Measurements from ENCODE around the gene NTF3. TPM values are rescaled to one million over a fixed set of nuclear protein-coding genes. Genes with fewer than 3 reads are reported as not detected.
A peak's percentile ranks its signal among the peaks of the same experiment; 100 is the strongest.

NTF3 gene
- total RNA-seq, 1 donor from 2014 or later, result 13.0 TPM

DNA sequence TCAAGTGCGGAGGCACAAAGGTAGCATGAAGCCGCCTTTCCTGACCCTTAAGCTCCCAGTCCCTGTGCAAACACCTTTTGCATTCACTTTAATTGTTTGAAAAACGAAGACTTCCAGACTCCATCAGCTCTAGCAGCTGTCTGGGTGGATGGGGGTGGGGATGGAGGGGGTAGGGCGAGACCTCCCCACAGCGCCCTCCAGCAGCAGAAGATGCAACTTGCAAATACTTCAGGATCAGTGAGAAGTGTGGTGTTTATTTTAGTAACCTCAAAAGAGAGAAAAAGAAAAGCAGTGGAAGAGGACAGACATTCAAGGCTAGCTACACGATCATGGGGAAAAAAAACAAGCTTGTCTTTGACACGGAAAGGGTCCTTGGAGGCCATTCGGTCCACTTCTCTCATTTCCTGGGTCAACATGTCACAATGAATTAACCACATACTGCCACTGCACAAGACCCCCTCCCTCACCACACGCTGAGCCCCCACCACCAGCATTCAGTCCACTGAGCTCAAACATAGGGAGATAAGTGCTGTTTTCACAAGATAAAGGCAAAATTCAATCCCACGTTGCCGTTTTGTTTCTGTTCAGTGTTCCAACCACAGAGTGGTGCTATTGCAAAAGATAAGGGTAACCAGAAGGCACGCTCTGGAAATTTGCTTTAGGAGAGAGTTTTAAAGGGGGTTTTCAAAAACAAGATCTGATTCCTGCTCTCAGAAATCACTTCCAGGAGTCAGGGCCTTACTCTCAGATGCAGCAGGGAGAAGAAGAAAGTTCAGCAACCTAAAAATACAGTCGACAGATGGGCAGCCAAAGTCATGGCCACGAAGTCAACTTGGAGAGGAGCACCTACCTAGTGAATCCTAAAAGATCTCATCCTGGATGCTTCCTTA lies 3.3 kb upstream of the NTF3 start:
- peaks cover 26% of the 10 kb centered on the region for H3K4me1 Mint-ChIP-seq (ENCODE audit: unreplicated experiment)
- DNase-seq (ENCODE audit: extremely low spot score, unreplicated experiment), result no peak
- H3K9me3 Mint-ChIP-seq, result no peaks in the 10 kb centered on the region
- H3K27me3 Mint-ChIP-seq, result peaks cover 76% of the 10 kb centered on the region
- peak overlapping the region; percentile 21 for H3K27ac Mint-ChIP-seq
- TF ChIP-seq, protein P1, sequence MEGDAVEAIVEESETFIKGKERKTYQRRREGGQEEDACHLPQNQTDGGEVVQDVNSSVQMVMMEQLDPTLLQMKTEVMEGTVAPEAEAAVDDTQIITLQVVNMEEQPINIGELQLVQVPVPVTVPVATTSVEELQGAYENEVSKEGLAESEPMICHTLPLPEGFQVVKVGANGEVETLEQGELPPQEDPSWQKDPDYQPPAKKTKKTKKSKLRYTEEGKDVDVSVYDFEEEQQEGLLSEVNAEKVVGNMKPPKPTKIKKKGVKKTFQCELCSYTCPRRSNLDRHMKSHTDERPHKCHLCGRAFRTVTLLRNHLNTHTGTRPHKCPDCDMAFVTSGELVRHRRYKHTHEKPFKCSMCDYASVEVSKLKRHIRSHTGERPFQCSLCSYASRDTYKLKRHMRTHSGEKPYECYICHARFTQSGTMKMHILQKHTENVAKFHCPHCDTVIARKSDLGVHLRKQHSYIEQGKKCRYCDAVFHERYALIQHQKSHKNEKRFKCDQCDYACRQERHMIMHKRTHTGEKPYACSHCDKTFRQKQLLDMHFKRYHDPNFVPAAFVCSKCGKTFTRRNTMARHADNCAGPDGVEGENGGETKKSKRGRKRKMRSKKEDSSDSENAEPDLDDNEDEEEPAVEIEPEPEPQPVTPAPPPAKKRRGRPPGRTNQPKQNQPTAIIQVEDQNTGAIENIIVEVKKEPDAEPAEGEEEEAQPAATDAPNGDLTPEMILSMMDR (conservative IDR thresholded peaks at IDR 0.05), result peak; percentile 75
- H3K36me3 Mint-ChIP-seq, result no peaks in the 10 kb centered on the region
- H3K4me3 Mint-ChIP-seq, result no peak overlapping the region

DNA sequence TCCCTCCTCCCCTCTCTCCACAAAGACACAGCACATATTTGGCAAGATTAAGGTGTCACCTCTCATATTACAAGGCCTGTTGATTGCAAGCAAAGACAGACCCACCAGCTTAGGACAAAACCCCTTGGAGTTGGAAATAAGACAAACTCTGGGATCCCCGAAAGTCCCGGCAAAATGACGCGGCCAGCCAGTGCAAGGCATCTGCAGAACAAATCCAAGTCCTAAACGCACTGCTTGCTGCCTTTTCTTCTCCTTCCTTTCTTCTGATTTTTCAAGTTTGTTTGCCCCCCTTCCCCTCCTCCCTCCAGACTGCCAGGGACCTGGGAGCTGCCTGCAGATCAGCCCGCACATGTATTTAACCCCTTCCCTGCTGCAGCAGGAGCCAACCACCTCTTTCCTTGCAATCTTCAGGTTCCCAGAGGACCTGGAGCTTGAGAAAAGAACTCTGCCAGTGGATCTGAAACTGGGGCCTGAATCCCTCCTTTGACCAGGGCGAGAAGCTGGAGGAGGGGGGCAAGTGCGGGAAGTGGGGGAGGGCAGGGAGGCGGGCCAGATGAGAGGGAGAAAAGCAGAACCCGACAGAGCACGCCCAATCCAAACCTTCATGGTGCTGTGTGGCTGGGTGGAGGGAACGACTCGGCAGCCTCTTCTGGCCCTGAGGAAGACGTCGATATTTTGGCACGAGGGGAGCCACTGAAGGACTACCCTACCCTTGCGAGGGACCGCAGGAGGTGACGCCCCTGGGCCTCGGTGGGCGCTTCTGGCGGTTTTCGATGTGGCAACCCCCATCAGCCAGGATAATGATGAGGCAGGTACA lies 2.0 kb upstream of the NTF3 start:
- peaks cover 70% of the 10 kb centered on the region for H3K27me3 Mint-ChIP-seq
- DNase-seq (ENCODE audit: extremely low spot score, unreplicated experiment), result no peak
- no peaks in the 10 kb centered on the region for H3K9me3 Mint-ChIP-seq
- peak overlapping the region; percentile 37 for H3K27ac Mint-ChIP-seq
- no peaks in the 10 kb centered on the region for H3K36me3 Mint-ChIP-seq
- peaks cover 26% of the 10 kb centered on the region for H3K4me1 Mint-ChIP-seq (ENCODE audit: unreplicated experiment)
- TF ChIP-seq, protein P1 (conservative IDR thresholded peaks at IDR 0.05), result no peak
- no peak overlapping the region for H3K4me3 Mint-ChIP-seq

DNA sequence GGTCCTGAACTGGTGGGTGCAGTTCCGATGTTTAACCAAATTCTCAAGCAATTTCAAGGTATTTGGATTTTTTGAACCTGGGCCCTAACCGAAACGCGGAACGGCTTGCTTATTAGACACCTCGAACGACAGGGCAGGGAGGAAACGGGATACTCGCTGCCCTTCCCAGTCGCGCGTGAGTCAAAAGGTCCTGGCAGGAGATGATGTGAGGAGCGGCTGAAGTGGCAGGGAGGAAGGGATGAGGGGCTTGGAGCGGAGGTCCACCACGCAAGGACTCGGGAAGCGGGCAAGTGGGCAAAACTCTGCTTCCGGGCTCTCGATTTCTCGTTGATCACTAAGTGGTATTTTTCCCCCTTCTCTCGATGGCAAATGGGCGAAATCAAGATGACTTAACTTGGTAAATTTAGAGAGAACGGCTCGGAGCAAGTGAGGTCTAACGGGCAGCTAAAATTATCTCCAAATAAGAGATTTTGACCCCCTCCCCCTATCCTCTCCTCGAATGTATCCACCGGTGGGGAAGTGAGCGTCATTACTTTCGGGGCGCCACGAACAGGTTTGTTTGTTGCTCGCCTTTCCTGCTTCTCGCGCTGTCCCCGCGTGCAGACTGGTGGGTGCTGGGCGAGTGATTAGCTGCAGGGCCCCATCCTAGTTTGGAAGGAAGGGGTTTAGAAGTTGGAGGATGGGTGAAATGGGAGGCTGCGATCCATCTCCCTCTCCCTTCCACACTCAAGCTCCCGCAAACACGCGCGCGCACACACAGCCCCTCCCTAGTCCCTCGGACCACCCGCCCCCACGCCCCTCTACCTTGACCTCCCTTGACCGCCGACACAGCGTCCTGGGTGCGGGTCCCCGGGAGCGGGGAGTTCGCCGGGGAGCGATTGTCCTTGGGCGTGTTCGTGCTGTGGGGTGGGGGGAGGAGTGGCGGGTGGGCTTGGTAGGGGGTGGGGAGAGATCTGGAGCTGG lies 986 bp upstream of the NTF3 start:
- Mint-ChIP-seq H3K27me3 (peaks cover 61% of the 10 kb centered on the region), H3K9me3 (no peaks in the 10 kb centered on the region), H3K4me1 (ENCODE audit: unreplicated experiment) (peaks cover 26% of the 10 kb centered on the region), H3K36me3 (no peaks in the 10 kb centered on the region), H3K27ac (peak overlapping the region; percentile 85), H3K4me3 (no peak overlapping the region)
- no peak for DNase-seq (ENCODE audit: extremely low spot score, unreplicated experiment)
- TF ChIP-seq, protein P1 (conservative IDR thresholded peaks at IDR 0.05), result no peak

DNA sequence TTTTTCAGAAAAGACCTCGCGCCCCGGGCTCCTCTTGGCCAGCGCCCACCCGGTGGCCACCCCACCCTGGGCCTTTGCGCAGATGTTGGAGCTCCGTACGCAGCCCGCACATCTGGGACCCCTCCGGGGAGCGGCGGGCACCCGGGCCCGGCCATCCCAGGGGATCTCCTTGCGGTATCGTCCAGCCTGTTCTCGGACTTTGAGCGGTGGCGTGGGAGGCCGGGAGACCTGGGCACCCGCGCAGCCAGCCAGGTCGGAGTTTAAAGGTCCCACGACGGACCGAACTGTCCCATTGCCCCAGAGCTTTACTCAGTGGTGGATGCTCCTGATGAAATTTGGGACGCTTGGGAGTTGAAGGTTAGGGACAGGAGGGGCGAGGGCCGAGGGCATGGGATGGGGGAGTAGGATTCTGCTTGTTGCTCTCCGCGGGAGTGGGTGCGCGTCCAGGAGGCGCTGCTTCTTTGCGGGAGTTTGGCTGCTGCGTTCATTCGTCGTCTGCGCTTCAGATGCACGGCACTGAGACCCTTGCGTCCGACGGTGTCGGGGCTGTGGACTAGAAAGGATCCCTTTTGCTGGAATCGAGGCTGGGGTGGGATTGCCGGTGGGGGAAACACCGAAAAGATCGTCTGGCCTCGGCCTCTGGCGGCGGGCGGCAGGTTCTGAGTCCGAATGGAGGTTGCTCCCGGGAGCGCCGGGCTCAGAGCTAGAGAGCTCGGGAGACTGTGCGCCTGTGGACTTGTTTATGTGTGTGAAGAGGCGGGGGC lies 1.4 kb downstream of the NTF3 start:
- TF ChIP-seq, protein P1 (conservative IDR thresholded peaks at IDR 0.05), result no peak
- Mint-ChIP-seq H3K4me3 (no peak overlapping the region), H3K4me1 (ENCODE audit: unreplicated experiment) (peaks cover 29% of the 10 kb centered on the region), H3K9me3 (no peaks in the 10 kb centered on the region), H3K27ac (no peak overlapping the region), H3K36me3 (no peaks in the 10 kb centered on the region), H3K27me3 (peaks cover 41% of the 10 kb centered on the region)
- DNase-seq (ENCODE audit: extremely low spot score, unreplicated experiment), result no peak

Measured in type B pancreatic cell (in vitro differentiated cells).